GM18505 (cell line): ENCODE measurements around the gene ATXN2L.
"Not testable (repeated sequence)": the region's sequence is repeated elsewhere in the genome, so short reads cannot be mapped to it uniquely, and the experiment has no call there.

Source experiments
- ATAC-seq: cut with Tn5 transposase; IDR thresholded peaks from one replicate; pipeline ENCODE4 v1.9.1; 2021; ENCODE audit not compliant: unreplicated experiment
- POLR2A ChIP-seq: IDR thresholded peaks from 4 replicates; pipeline ENCODE4 v1.6.1; 2011; ENCODE audit warnings: borderline replicate concordance; ENCODE audit not compliant: insufficient read depth, insufficient read length; ENCODE audit errors: extremely low read depth

The ATXN2L gene

GRCh38 chr16:28822520-28823290 is at the start of gene ATXN2L:
Gene ATXN2L (plus strand): TSS chr16:28822999. CDS start chr16:28823260, 261 bp downstream.
- peak; percentile 44 for ATAC-seq
- peak; percentile 98 for TF ChIP-seq POLR2A

- not testable (repeated sequence) for ATAC-seq
These were observed 41.1 kb upstream of the ATXN2L start for GRCh38 chr16:28781697-28782096.

GRCh38 chr16:28782357-28782756 is 40.4 kb upstream of the ATXN2L start:
- ATAC-seq, result not testable (repeated sequence)

GRCh38 chr16:28802235-28803019 is 20.4 kb upstream of the ATXN2L start:
- ATAC-seq, result not testable (repeated sequence)

GRCh38 chr16:28807445-28808120 is 15.2 kb upstream of the ATXN2L start:
- not testable (repeated sequence) for ATAC-seq

- ATAC-seq, result no peak
- no peak for TF ChIP-seq POLR2A
These were observed 2.8 kb upstream of the ATXN2L start for GRCh38 chr16:28820016-28820415.

- not testable (repeated sequence) for ATAC-seq
These were observed 2.3 kb upstream of the ATXN2L start for GRCh38 chr16:28820546-28820945.

- no peak for ATAC-seq
- TF ChIP-seq POLR2A, result no peak
These were observed 802 bp upstream of the ATXN2L start for GRCh38 chr16:28821874-28822519.

- ATAC-seq, result peak; percentile 28
- no peak for TF ChIP-seq POLR2A
These were observed 583 bp downstream of the ATXN2L start for GRCh38 chr16:28823291-28823872.

- ATAC-seq, result peak; percentile 53
These were observed 1.3 kb downstream of the ATXN2L start for GRCh38 chr16:28823873-28824716.

GRCh38 chr16:28824717-28824973 is 1.8 kb downstream of the ATXN2L start:
- no peak for ATAC-seq
- no peak for TF ChIP-seq POLR2A

More at GRCh38 chr16:28823873-28824716, 1.3 kb downstream of the ATXN2L start:
- peak; percentile 82 for TF ChIP-seq POLR2A

- no peak for ATAC-seq
These were observed 3.3 kb downstream of the ATXN2L start for GRCh38 chr16:28826141-28826540.

GRCh38 chr16:28829747-28830146 is 6.9 kb downstream of the ATXN2L start:
- TF ChIP-seq POLR2A, result no peak
- ATAC-seq, result no peak

More at GRCh38 chr16:28826141-28826540, 3.3 kb downstream of the ATXN2L start:
- TF ChIP-seq POLR2A, result no peak

GRCh38 chr16:28830531-28830930 is 7.7 kb downstream of the ATXN2L start:
- TF ChIP-seq POLR2A, result no peak
- no peak for ATAC-seq
